Measurements from ENCODE around the gene MGAM2.
A peak's percentile ranks its signal among the peaks of the same experiment; 100 is the strongest.

MGAM2 gene

GRCh38 chr7:142177869-142178268 is 66.4 kb downstream of the MGAM2 start:
- DNase-seq (ENCODE audit: low spot score): no peak

GRCh38 chr7:142180426-142180825 is 68.9 kb downstream of the MGAM2 start:
- DNase-seq (ENCODE audit: low spot score): no peak

- no peak for DNase-seq (ENCODE audit: low spot score)
Observed at GRCh38 chr7:142181211-142181610, 69.7 kb downstream of the MGAM2 start.

GRCh38 chr7:142181966-142182365 is 70.4 kb downstream of the MGAM2 start:
- no peak for DNase-seq (ENCODE audit: low spot score)

GRCh38 chr7:142185069-142185468 is 73.6 kb downstream of the MGAM2 start:
- no peak for DNase-seq (ENCODE audit: low spot score)

- DNase-seq (ENCODE audit: low spot score): no peak
Observed at GRCh38 chr7:142185801-142186200, 74.3 kb downstream of the MGAM2 start.

GRCh38 chr7:142188154-142188553 is 76.6 kb downstream of the MGAM2 start:
- no peak for DNase-seq (ENCODE audit: low spot score)

GRCh38 chr7:142188846-142189245 is 77.3 kb downstream of the MGAM2 start:
- peak; percentile 15 for DNase-seq (ENCODE audit: low spot score)

- DNase-seq (ENCODE audit: low spot score): no peak
Observed at GRCh38 chr7:142194201-142194600, 82.7 kb downstream of the MGAM2 start.

GRCh38 chr7:142196066-142196840 is 84.7 kb downstream of the MGAM2 start:
- DNase-seq (ENCODE audit: low spot score): no peak

GRCh38 chr7:142200206-142200605 is 88.7 kb downstream of the MGAM2 start:
- no peak for DNase-seq (ENCODE audit: low spot score)

GRCh38 chr7:142228537-142229104 is 117.1 kb downstream of the MGAM2 start:
- no peak for DNase-seq (ENCODE audit: low spot score)

GRCh38 chr7:142231716-142232115 is 120.2 kb downstream of the MGAM2 start:
- peak; percentile 18 for DNase-seq (ENCODE audit: low spot score)

- no peak for DNase-seq (ENCODE audit: low spot score)
Observed at GRCh38 chr7:142240546-142240945, 129.0 kb downstream of the MGAM2 start.

- no peak for DNase-seq (ENCODE audit: low spot score)
Observed at GRCh38 chr7:142243823-142244222, 132.3 kb downstream of the MGAM2 start.

- DNase-seq (ENCODE audit: low spot score): no peak
Observed at GRCh38 chr7:142248166-142249160, 136.9 kb downstream of the MGAM2 start.

- DNase-seq (ENCODE audit: low spot score): no peak
Observed at GRCh38 chr7:142249918-142250317, 138.4 kb downstream of the MGAM2 start.

- DNase-seq (ENCODE audit: low spot score): no peak
Observed at GRCh38 chr7:142250705-142251104, 139.2 kb downstream of the MGAM2 start.

GRCh38 chr7:142257958-142258357 is 146.4 kb downstream of the MGAM2 start, which contains the start of gene PRSS58:
Gene PRSS58 (minus strand): TSS chr7:142258058. CDS start chr7:142257707, 351 bp downstream.
- DNase-seq (ENCODE audit: low spot score): no peak

GRCh38 chr7:142263598-142264380 is 152.3 kb downstream of the MGAM2 start:
- DNase-seq (ENCODE audit: low spot score): no peak
